PC-3 (cell line): ENCODE data around the gene CRABP1. TPM values are rescaled to one million over a fixed set of nuclear protein-coding genes. Genes with fewer than 3 reads are reported as not detected.

ENCODE experiments used
- ATAC-seq: fragments of 200-7000 bp; cut with Tn5 transposase; 2 replicates; pipeline ENCODE4 v1.9.1; 2020; ENCODE audit warnings: mild to moderate bottlenecking, moderate library complexity
- BruUV-seq: library from RNA; stranded (reverse); fragments of 400-500 nt; replicated peaks from 2 replicates; lab custom pipeline; 2021; lab: Mats Ljungman, UMichigan
- CTCF ChIA-PET: fragments of 300-600 bp; sonication (Branson Sonifier 250); formaldehyde crosslinking; loops from one replicate; lab custom pipeline; 2022; ENCODE audit warnings: antibody characterized with exemption; lab: Charles Lee
- POLR2A ChIA-PET: fragments of 300-600 bp; sonication (Branson Sonifier 250); formaldehyde crosslinking; loops from one replicate; lab custom pipeline; 2022; ENCODE audit warnings: antibody characterized with exemption; ENCODE audit not compliant: unreplicated experiment; lab: Charles Lee
- DNase-seq: peaks from one replicate; pipeline ENCODE4 v3.0.0-alpha.2; 2015
- H2AFZ ChIP-seq: fragments of 300-600 bp; sonication (generic); 2 replicates; pipeline ENCODE4 v1.6.0; 2016; ENCODE audit warnings: antibody characterized with exemption, low read length
- H3F3A ChIP-seq: fragments of 300-600 bp; sonication (generic); one replicate; pipeline ENCODE4 v1.6.0; 2017; ENCODE audit warnings: antibody characterized with exemption, low read length, control low read depth, mild to moderate bottlenecking; ENCODE audit not compliant: unreplicated experiment
- H3K27ac ChIP-seq: fragments of 300-600 bp; sonication (generic); 2 replicates; pipeline ENCODE4 v1.5.1; 2016; ENCODE audit warnings: mild to moderate bottlenecking, low read length
- H3K27me3 ChIP-seq: fragments of 300-600 bp; sonication (generic); 2 replicates; pipeline ENCODE4 v1.6.1; 2016; ENCODE audit warnings: low read length, mixed read lengths
- H3K36me3 ChIP-seq: fragments of 300-600 bp; sonication (generic); 2 replicates; pipeline ENCODE4 v1.6.1; 2016; ENCODE audit warnings: low read depth, mixed run types, low read length, mixed read lengths
- H3K4me1 ChIP-seq: fragments of 300-600 bp; sonication (generic); 2 replicates; pipeline ENCODE4 v1.5.1; 2016; ENCODE audit warnings: low read length; ENCODE audit not compliant: insufficient read depth
- H3K4me2 ChIP-seq: fragments of 300-600 bp; sonication (generic); 2 replicates; pipeline ENCODE4 v1.6.0; 2016; ENCODE audit warnings: low read length
- H3K4me3 ChIP-seq: fragments of 300-600 bp; sonication (generic); 2 replicates; pipeline ENCODE4 v1.5.1; 2016; ENCODE audit warnings: mild to moderate bottlenecking, low read length, mixed read lengths
- H3K79me2 ChIP-seq: fragments of 300-600 bp; sonication (generic); 2 replicates; pipeline ENCODE4 v1.6.1; 2017; ENCODE audit warnings: low read length, mixed read lengths
- H3K9ac ChIP-seq: fragments of 300-600 bp; sonication (generic); 2 replicates; pipeline ENCODE4 v1.6.0; 2016; ENCODE audit warnings: mild to moderate bottlenecking, low read length
- H3K9me2 ChIP-seq: fragments of 300-600 bp; sonication (generic); replicated peaks from 2 replicates; pipeline ENCODE4 v1.6.1; 2016; ENCODE audit warnings: mixed run types, low read length, mixed read lengths
- H3K9me3 ChIP-seq: fragments of 300-600 bp; sonication (generic); 2 replicates; pipeline ENCODE4 v1.6.1; 2016; ENCODE audit warnings: low read length, mixed read lengths
- H4K20me1 ChIP-seq: fragments of 300-600 bp; sonication (generic); 2 replicates; pipeline ENCODE4 v1.6.1; 2016; ENCODE audit warnings: low read length, mixed read lengths
- EZH2 ChIP-seq: fragments of 300-600 bp; sonication (generic); IDR thresholded peaks from one replicate; pipeline ENCODE4 v1.6.1; 2017; ENCODE audit warnings: antibody characterized with exemption, mild to moderate bottlenecking, low read length; ENCODE audit not compliant: unreplicated experiment
- EZH2phosphoT487 ChIP-seq: fragments of 300-600 bp; sonication (generic); IDR thresholded peaks from 2 replicates; pipeline ENCODE4 v1.6.1; 2018; ENCODE audit warnings: mild to moderate bottlenecking, antibody characterized with exemption, low read length, borderline replicate concordance
- intact Hi-C: fragments of 100-400 bp; cut with micrococcal nuclease; formaldehyde crosslinking; loops from 2 replicates; pipeline ENCODE4 v1.9.0; 2023
- total RNA-seq: library from RNA; depleted of rRNA; stranded (reverse); fragments of >200 nt; gene quantifications from 2 replicates; pipeline ENCODE4 v1.2.3, GENCODE V29; 2014
- TF ChIP-seq, protein P1 (sequence below): fragments of 300-600 bp; sonication (generic); conservative IDR thresholded peaks from 2 replicates; pipeline ENCODE4 v1.5.1; 2017; ENCODE audit warnings: antibody characterized with exemption, low read depth, mild to moderate bottlenecking, low read length

CRABP1 gene
- total RNA-seq, 1 experiment from 2014 or later, result not detected

- no peaks in the 10 kb centered on the region for H3K9me2 ChIP-seq
- no peaks in the 10 kb centered on the region for H3K36me3 ChIP-seq
- no peak for TF ChIP-seq EZH2
- POLR2A ChIA-PET, result no interaction called here
- H2AFZ ChIP-seq, result peak overlapping the region; percentile 75
- H3K4me3 ChIP-seq, result no peak overlapping the region
- BruUV-seq, result TSS peak; percentile 94
- H3K27ac ChIP-seq, result peak overlapping the region; percentile 71
- no peaks in the 10 kb centered on the region for H3K27me3 ChIP-seq
- no peaks in the 10 kb centered on the region for H3F3A ChIP-seq
- no peaks in the 10 kb centered on the region for H3K79me2 ChIP-seq
- peaks cover 15% of the 10 kb centered on the region for H3K4me1 ChIP-seq
- peak overlapping the region; percentile 46 for H3K4me2 ChIP-seq
- H3K9ac ChIP-seq, result peak overlapping the region; percentile 53
- CTCF ChIA-PET, result no interaction called here
- intact Hi-C loops, result no loop called here
- DNase-seq (no peak), ATAC-seq (no peak; the same call in 1 of the 2 replicates)
- no peaks in the 10 kb centered on the region for H4K20me1 ChIP-seq
- H3K9me3 ChIP-seq, result no peaks in the 10 kb centered on the region
Measured at GRCh38 chr15:78321786-78322185, 18.4 kb upstream of the CRABP1 start.

DNA sequence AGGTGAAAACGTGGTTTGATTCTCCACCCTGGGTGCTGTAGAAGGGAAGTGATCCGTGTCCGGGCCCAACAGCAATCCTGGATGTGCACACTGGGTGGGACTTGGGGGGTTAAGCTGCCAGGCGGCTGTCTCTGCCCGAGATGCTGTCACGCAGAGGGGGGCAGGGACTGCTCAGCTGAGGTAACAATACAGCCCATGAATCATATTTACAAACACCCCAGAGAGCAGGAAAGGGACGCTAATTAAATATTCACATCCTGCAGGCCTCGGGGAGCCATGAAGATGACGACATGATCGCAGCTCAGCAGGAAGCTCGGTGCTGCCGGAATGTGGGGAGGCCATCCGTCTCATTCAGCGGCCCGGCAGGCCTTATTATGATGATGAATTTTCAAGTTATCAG lies 17.9 kb upstream of the CRABP1 start:
- peak; percentile 68 for DNase-seq
- Histone ChIP-seq H3K27ac (peak overlapping the region; percentile 71), H4K20me1 (no peaks in the 10 kb centered on the region), H3F3A (no peaks in the 10 kb centered on the region), H3K4me2 (peak overlapping the region; percentile 46), H3K4me1 (peaks cover 13% of the 10 kb centered on the region), H3K9me2 (no peaks in the 10 kb centered on the region), H3K9ac (peak overlapping the region; percentile 64), H3K9me3 (no peaks in the 10 kb centered on the region), H3K4me3 (no peak overlapping the region), H3K36me3 (no peaks in the 10 kb centered on the region), H3K27me3 (no peaks in the 10 kb centered on the region), H3K79me2 (no peaks in the 10 kb centered on the region), H2AFZ (peak overlapping the region; percentile 75)
- ChIA-PET POLR2A (no interaction called here), CTCF (no interaction called here)
- TF ChIP-seq, protein P1, sequence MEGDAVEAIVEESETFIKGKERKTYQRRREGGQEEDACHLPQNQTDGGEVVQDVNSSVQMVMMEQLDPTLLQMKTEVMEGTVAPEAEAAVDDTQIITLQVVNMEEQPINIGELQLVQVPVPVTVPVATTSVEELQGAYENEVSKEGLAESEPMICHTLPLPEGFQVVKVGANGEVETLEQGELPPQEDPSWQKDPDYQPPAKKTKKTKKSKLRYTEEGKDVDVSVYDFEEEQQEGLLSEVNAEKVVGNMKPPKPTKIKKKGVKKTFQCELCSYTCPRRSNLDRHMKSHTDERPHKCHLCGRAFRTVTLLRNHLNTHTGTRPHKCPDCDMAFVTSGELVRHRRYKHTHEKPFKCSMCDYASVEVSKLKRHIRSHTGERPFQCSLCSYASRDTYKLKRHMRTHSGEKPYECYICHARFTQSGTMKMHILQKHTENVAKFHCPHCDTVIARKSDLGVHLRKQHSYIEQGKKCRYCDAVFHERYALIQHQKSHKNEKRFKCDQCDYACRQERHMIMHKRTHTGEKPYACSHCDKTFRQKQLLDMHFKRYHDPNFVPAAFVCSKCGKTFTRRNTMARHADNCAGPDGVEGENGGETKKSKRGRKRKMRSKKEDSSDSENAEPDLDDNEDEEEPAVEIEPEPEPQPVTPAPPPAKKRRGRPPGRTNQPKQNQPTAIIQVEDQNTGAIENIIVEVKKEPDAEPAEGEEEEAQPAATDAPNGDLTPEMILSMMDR, result no peak
- no peak for TF ChIP-seq EZH2
- TF ChIP-seq EZH2phosphoT487, result no peak
- intact Hi-C loops, result no loop called here
- ATAC-seq, result peak; percentile 86
- no TSS peak for BruUV-seq

DNA sequence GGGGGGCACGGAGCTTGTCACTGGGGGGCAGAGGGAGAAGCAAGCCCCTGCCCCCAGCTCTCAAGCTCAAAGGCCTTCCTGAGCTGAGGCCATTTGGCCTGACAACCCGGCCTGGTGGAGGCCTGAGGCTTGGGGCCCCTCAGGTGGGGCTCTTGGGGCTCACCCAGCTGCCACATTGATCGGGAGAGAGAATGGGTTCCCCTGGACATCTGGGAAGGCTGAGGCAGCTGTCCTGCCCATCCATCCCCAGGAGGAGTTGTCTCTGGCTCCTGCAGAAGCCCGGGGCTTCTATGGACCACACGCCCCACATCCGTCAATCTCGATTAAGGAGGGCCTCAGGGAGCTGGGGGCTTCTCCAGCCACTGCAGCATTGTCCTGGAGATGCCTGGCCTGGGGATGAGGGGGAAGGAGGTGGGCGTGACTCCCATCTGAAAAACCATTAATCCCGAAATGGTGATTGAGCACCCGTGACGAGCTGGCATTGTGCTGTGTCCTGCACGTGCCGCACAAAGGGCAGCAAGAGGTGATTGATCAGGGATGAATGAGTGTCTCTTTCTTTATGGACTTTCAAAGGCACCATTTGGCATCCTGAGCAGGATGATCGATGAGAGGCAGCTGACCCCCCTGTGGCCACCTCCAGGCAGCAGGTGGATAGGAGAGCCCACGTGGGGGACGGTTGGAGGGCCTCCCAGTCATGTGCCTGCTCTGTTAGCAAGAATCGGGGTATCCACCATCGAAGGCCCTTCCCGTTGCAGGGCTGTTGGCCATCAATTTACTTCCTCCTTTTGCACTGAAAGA lies 17.2 kb upstream of the CRABP1 start:
- H3K79me2 ChIP-seq, result no peaks in the 10 kb centered on the region
- no peaks in the 10 kb centered on the region for H3K9me3 ChIP-seq
- peak overlapping the region; percentile 71 for H3K27ac ChIP-seq
- H3K27me3 ChIP-seq, result no peaks in the 10 kb centered on the region
- H3K9me2 ChIP-seq, result no peaks in the 10 kb centered on the region
- H3K4me2 ChIP-seq, result peak overlapping the region; percentile 46
- ATAC-seq, result no peak
- H3K4me3 ChIP-seq, result no peak overlapping the region
- TSS peak; percentile 58 for BruUV-seq
- ChIA-PET CTCF (no interaction called here), POLR2A (no interaction called here)
- intact Hi-C loops, result no loop called here
- H3F3A ChIP-seq, result no peaks in the 10 kb centered on the region
- DNase-seq, result no peak
- H3K4me1 ChIP-seq, result peaks cover 13% of the 10 kb centered on the region
- peak overlapping the region; percentile 75 for H2AFZ ChIP-seq
- peak overlapping the region; percentile 64 for H3K9ac ChIP-seq
- TF ChIP-seq EZH2phosphoT487 (no peak), EZH2 (no peak)
- TF ChIP-seq, protein P1, result no peak
- H4K20me1 ChIP-seq, result no peaks in the 10 kb centered on the region
- no peaks in the 10 kb centered on the region for H3K36me3 ChIP-seq
